HCT116 (cell line): ENCODE data around the gene TRPM3. TPM values are rescaled to one million over a fixed set of nuclear protein-coding genes. Genes with fewer than 3 reads are reported as not detected.

Source experiments
- ATAC-seq: fragments of 200-7000 bp; cut with Tn5 transposase; 2 replicates; pipeline ENCODE4 v1.9.1; 2020; ENCODE audit warnings: mild to moderate bottlenecking, moderate library complexity
- BruUV-seq: library from RNA; stranded (reverse); fragments of 400-500 nt; replicated peaks from 2 replicates; lab custom pipeline; 2021; lab: Mats Ljungman, UMichigan
- CTCF ChIA-PET: fragments of 300-600 bp; sonication (Branson Sonifier 250); formaldehyde crosslinking; loops from one replicate; lab custom pipeline; 2021; ENCODE audit warnings: antibody characterized with exemption; lab: Charles Lee
- POLR2A ChIA-PET: fragments of 300-600, 350-600 bp; sonication (Branson Sonifier 250); formaldehyde crosslinking; loops from one replicate; lab custom pipeline; 2021; ENCODE audit warnings: antibody characterized with exemption; lab: Charles Lee
- RAD21 ChIA-PET, 2 experiments: fragments of 300-600 bp; sonication (Branson Sonifier 250); formaldehyde crosslinking; loops; one replicate each; lab custom pipeline; 2023; ENCODE audit warnings: low total read pairs in 2 of 2; ENCODE audit not compliant: uncharacterized antibody in 2 of 2, unreplicated experiment in 2 of 2, low non-redundant PET in 1 of 2; lab: Charles Lee
- DNase-seq: peaks from one replicate; pipeline ENCODE4 v3.0.0-alpha.2; 2010; ENCODE audit warnings: low read depth, low spot score
- H2AFZ ChIP-seq: fragments of 200-600 bp; shearing (Covaris generic), sonication (generic); 2 replicates; pipeline ENCODE4 v1.6.1; 2017; ENCODE audit warnings: low read depth, mixed run types, mixed read lengths, antibody characterized with exemption, low read length; ENCODE audit not compliant: poor library complexity, severe bottlenecking
- H3K27ac ChIP-seq: 2 replicates; pipeline ENCODE4 v1.5.1; 2012; ENCODE audit warnings: low read depth, low read length
- H3K27me3 ChIP-seq: fragments of 200-600 bp; sonication (generic); 2 replicates; pipeline ENCODE4 v1.6.1; 2016; ENCODE audit warnings: mixed run types, low read length, mixed read lengths; ENCODE audit not compliant: insufficient read depth
- H3K36me3 ChIP-seq, 2 experiments: fragments of 200-500 bp in 1 of 2; fragments of 200-600 bp in 1 of 2; sonication (Bioruptor generic) in 1 of 2; sonication (generic) in 1 of 2; 2 replicates each; pipeline versions ENCODE4 v1.5.1 to v1.6.1; 2014 to 2016; ENCODE audit warnings: low read length in 2 of 2, inconsistent platforms in 1 of 2, mixed read lengths in 1 of 2, mixed run types in 1 of 2; ENCODE audit not compliant: insufficient read depth in 2 of 2, control insufficient read depth in 1 of 2
- H3K4me1 ChIP-seq, 2 experiments: fragments of 200-600 bp in 1 of 2; sonication (generic) in 1 of 2; 2 replicates each; pipeline versions ENCODE4 v1.5.1 to v1.6.1; 2012 to 2017; ENCODE audit warnings: low read length in 2 of 2, inconsistent platforms in 1 of 2, mild to moderate bottlenecking in 1 of 2, mixed read lengths in 1 of 2, mixed run types in 1 of 2, moderate library complexity in 1 of 2; ENCODE audit not compliant: insufficient read depth in 2 of 2, control insufficient read depth in 1 of 2
- H3K4me2 ChIP-seq: fragments of 200-600 bp; sonication (generic); 2 replicates; pipeline ENCODE4 v1.6.1; 2017; ENCODE audit warnings: mixed run types, low read length, mixed read lengths
- H3K4me3 ChIP-seq, 2 experiments: fragments of 200-600 bp in 1 of 2; sonication (generic) in 1 of 2; replicated peaks in 1 of 2; 2 replicates each; pipeline ENCODE4 v1.5.1; 2011 to 2016; ENCODE audit warnings: low read length in 2 of 2, control low read depth in 1 of 2, low read depth in 1 of 2, mild to moderate bottlenecking in 1 of 2, mixed read lengths in 1 of 2, mixed run types in 1 of 2
- H3K79me2 ChIP-seq: fragments of 200-600 bp; sonication (generic); 2 replicates; pipeline ENCODE4 v1.6.1; 2017; ENCODE audit warnings: mild to moderate bottlenecking, mixed run types, low read length, moderate library complexity, mixed read lengths; ENCODE audit not compliant: insufficient read depth
- H3K9ac ChIP-seq: fragments of 200-600 bp; sonication (generic); 2 replicates; pipeline ENCODE4 v1.6.1; 2016; ENCODE audit warnings: low read length, mixed read lengths
- H3K9me2 ChIP-seq: fragments of 200-600 bp; sonication (generic), shearing (Covaris generic); 2 replicates; pipeline ENCODE4 v1.6.1; 2017; ENCODE audit warnings: mixed run types, mild to moderate bottlenecking, moderate library complexity; ENCODE audit not compliant: insufficient read depth
- H3K9me3 ChIP-seq, 2 experiments: fragments of 200-500 bp in 1 of 2; fragments of 200-600 bp in 1 of 2; sonication (Bioruptor generic) in 1 of 2; sonication (generic) in 1 of 2; 2 replicates each; pipeline ENCODE4 v1.6.1; 2014 to 2017; ENCODE audit warnings: low read length in 2 of 2, mixed read lengths in 2 of 2, inconsistent platforms in 1 of 2, low read depth in 1 of 2, mild to moderate bottlenecking in 1 of 2, mixed run types in 1 of 2, moderate library complexity in 1 of 2; ENCODE audit not compliant: control insufficient read depth in 1 of 2, insufficient read depth in 1 of 2
- H4K20me1 ChIP-seq: fragments of 200-600 bp; sonication (generic), shearing (Covaris generic); 2 replicates; pipeline ENCODE4 v1.6.1; 2017; ENCODE audit warnings: mixed run types, mild to moderate bottlenecking, moderate library complexity; ENCODE audit not compliant: insufficient read depth
- CEBPB ChIP-seq: IDR thresholded peaks from 2 replicates; pipeline ENCODE4 v1.6.1; 2012; ENCODE audit warnings: low read depth
- EGR1 ChIP-seq: IDR thresholded peaks from 2 replicates; pipeline ENCODE4 v1.6.1; 2012; ENCODE audit warnings: low read depth
- EZH2phosphoT487 ChIP-seq: fragments of 200-600 bp; IDR thresholded peaks from 2 replicates; pipeline ENCODE4 v1.6.1; 2018; ENCODE audit warnings: antibody characterized with exemption, borderline replicate concordance
- JUND ChIP-seq: IDR thresholded peaks from 2 replicates; pipeline ENCODE4 v1.6.1; 2012
- SIN3A ChIP-seq: IDR thresholded peaks from 2 replicates; pipeline ENCODE4 v1.6.1; 2012; ENCODE audit warnings: low read depth
- SP1 ChIP-seq: IDR thresholded peaks from 2 replicates; pipeline ENCODE4 v1.6.1; 2012; ENCODE audit warnings: low read depth
- SRF ChIP-seq: IDR thresholded peaks from 2 replicates; pipeline ENCODE4 v1.6.1; 2012; ENCODE audit warnings: low read depth
- YY1 ChIP-seq: IDR thresholded peaks from 2 replicates; pipeline ENCODE4 v1.6.1; 2011; ENCODE audit warnings: low read length, low read depth, moderate library complexity, mild to moderate bottlenecking; ENCODE audit not compliant: insufficient replicate concordance; ENCODE audit errors: extremely low read depth
- ZNF274 ChIP-seq: fragments of 200-500 bp; sonication (Bioruptor generic); IDR thresholded peaks from 2 replicates; pipeline ENCODE4 v1.6.1; 2014; ENCODE audit warnings: mild to moderate bottlenecking, low read depth, low read length, inconsistent platforms
- intact Hi-C: fragments of 100-400 bp; cut with micrococcal nuclease; formaldehyde crosslinking; loops from 2 replicates; pipeline ENCODE4 v1.10.0; 2022
- total RNA-seq: library from RNA; stranded (reverse); gene quantifications from one replicate; pipeline ENCODE4 v1.2.1, GENCODE V29; 2021; ENCODE audit not compliant: unreplicated experiment
- TF ChIP-seq, protein P1 (sequence below): IDR thresholded peaks from 2 replicates; pipeline ENCODE4 v1.6.1; 2011; ENCODE audit warnings: mild to moderate bottlenecking, low read length, moderate library complexity; ENCODE audit not compliant: insufficient replicate concordance; ENCODE audit errors: extremely low read depth

TRPM3 gene
- total RNA-seq, 1 experiment from 2014 or later, result not detected

DNA sequence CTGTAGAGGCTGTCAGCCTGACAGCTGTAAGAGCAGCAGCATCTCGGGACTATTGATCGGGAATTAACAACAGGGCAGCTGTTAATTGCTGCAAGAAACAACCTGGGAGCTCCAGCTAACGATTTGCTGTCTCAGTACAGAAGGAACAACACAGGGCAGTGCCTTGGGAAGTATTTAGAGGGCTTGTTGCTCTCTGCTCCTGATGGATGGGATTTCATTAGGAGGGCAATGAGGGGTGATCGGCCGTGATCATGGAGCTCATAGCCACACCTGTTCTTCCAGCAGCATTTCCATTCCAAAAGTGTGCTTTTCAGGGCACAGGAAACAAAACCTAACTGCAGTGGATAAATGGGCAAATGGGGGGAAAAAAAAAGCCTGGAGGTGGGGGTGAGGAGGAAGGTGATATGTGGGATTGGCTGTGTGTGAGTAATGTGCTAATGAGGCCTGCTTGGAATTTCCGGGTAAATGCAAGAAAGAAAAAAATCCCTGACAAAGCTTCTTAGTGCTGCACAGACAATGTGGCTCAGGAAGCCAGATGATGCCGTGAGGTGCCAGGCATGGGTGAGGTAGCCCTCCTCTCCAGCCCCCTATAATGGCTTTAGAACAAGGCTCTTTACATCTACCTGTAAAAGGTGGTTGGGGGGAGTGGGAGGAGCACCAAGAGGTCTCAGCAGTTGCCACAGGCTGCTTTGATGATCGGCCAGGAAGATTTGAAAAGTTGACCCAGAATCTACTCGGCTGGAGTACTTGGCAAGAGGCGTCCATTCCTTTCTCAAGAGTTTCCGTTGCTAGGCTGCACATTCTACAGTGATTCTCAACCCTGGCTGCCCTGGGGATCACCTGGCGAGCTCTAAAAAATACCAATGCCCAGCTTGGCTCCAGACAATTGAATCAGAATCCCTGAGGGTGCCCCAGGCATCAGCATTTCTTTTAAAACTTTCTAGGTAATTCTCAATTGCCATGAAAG is 567.4 kb downstream of the TRPM3 start:
- no peak overlapping the region for H3K9ac ChIP-seq
- TF ChIP-seq EGR1, result no peak
- no peak for TF ChIP-seq JUND
- TF ChIP-seq, protein P1, sequence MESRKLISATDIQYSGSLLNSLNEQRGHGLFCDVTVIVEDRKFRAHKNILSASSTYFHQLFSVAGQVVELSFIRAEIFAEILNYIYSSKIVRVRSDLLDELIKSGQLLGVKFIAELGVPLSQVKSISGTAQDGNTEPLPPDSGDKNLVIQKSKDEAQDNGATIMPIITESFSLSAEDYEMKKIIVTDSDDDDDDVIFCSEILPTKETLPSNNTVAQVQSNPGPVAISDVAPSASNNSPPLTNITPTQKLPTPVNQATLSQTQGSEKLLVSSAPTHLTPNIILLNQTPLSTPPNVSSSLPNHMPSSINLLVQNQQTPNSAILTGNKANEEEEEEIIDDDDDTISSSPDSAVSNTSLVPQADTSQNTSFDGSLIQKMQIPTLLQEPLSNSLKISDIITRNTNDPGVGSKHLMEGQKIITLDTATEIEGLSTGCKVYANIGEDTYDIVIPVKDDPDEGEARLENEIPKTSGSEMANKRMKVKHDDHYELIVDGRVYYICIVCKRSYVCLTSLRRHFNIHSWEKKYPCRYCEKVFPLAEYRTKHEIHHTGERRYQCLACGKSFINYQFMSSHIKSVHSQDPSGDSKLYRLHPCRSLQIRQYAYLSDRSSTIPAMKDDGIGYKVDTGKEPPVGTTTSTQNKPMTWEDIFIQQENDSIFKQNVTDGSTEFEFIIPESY, result no peak
- TF ChIP-seq EZH2phosphoT487, result no peak
- TF ChIP-seq SP1, result no peak

DNA sequence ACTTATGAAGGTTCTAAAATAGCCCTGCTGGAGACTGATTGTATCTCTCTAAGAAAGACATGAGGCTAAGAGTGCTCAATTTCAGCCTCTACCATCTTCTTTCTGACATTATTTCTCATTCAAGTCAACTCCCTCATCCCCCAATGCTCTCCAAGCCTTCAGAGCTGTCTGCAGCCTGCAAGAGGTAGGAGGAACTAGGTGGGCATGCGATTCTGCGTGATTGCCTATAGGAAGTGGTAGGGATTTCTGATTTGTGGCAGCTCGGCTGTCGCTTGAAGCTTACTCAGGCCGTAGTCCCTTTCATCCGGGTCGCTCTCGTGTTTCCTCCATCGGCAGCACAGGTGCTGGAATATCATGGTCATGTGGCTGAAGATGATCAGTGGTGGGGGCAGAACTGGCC is 568.9 kb downstream of the TRPM3 start:
- ATAC-seq (no peak), DNase-seq (no peak)
- Histone ChIP-seq H3K27ac (no peak overlapping the region), H3K27me3 (no peaks in the 10 kb centered on the region), H4K20me1 (no peaks in the 10 kb centered on the region), H3K36me3 (no peaks in the 10 kb centered on the region), H3K79me2 (no peaks in the 10 kb centered on the region), H3K4me3 (no peak overlapping the region), H3K4me1 (no peaks in the 10 kb centered on the region), H3K4me2 (no peak overlapping the region), H2AFZ (no peak overlapping the region), H3K9ac (no peak overlapping the region), H3K9me2 (no peaks in the 10 kb centered on the region), H3K9me3 (no peaks in the 10 kb centered on the region)
- no TSS peak for BruUV-seq
- intact Hi-C loops, result no loop called here
- RAD21 ChIA-PET, result no interaction called here
- CTCF ChIA-PET, result no interaction called here
- POLR2A ChIA-PET, result no interaction called here
- TF ChIP-seq CEBPB, result no peak
- TF ChIP-seq, protein P1, result no peak
- no peak for TF ChIP-seq SRF
- TF ChIP-seq ZNF274, result no peak
- TF ChIP-seq SP1, result no peak
- no peak for TF ChIP-seq YY1
- no peak for TF ChIP-seq SIN3A

More for the DNA sequence above, 567.4 kb downstream of the TRPM3 start:
- no peak overlapping the region for H3K4me2 ChIP-seq
- H3K9me2 ChIP-seq, result no peaks in the 10 kb centered on the region
- no peak overlapping the region for H3K4me3 ChIP-seq
- H3K4me1 ChIP-seq, result no peaks in the 10 kb centered on the region
- ATAC-seq, result no peak
- H3K27ac ChIP-seq, result no peak overlapping the region
- RAD21 ChIA-PET, result no interaction called here
- DNase-seq, result no peak
- no peak overlapping the region for H2AFZ ChIP-seq
- POLR2A ChIA-PET, result no interaction called here
- BruUV-seq, result no TSS peak
- no peaks in the 10 kb centered on the region for H3K27me3 ChIP-seq
- H3K36me3 ChIP-seq, result no peaks in the 10 kb centered on the region
- H3K9me3 ChIP-seq, result no peaks in the 10 kb centered on the region
- no peaks in the 10 kb centered on the region for H4K20me1 ChIP-seq
- CTCF ChIA-PET, result no interaction called here
- intact Hi-C loops, result no loop called here
- no peaks in the 10 kb centered on the region for H3K79me2 ChIP-seq
